ENCODE measurements around the gene ZRANB1. TPM values are rescaled to one million over a fixed set of nuclear protein-coding genes. Genes with fewer than 3 reads are reported as not detected.

ZRANB1 gene
- total RNA-seq, 1 experiment from 2014 or later = 18.4 TPM

- peak; percentile 36 for DNase-seq
- H3K36me3 ChIP-seq (replicated peaks; ENCODE audit: control insufficient read depth, insufficient read depth, low read length) = peaks cover 62% of the 10 kb centered on the region
Measured at GRCh38 chr10:124998624-124999291, 56.8 kb downstream of the ZRANB1 start.

DNA sequence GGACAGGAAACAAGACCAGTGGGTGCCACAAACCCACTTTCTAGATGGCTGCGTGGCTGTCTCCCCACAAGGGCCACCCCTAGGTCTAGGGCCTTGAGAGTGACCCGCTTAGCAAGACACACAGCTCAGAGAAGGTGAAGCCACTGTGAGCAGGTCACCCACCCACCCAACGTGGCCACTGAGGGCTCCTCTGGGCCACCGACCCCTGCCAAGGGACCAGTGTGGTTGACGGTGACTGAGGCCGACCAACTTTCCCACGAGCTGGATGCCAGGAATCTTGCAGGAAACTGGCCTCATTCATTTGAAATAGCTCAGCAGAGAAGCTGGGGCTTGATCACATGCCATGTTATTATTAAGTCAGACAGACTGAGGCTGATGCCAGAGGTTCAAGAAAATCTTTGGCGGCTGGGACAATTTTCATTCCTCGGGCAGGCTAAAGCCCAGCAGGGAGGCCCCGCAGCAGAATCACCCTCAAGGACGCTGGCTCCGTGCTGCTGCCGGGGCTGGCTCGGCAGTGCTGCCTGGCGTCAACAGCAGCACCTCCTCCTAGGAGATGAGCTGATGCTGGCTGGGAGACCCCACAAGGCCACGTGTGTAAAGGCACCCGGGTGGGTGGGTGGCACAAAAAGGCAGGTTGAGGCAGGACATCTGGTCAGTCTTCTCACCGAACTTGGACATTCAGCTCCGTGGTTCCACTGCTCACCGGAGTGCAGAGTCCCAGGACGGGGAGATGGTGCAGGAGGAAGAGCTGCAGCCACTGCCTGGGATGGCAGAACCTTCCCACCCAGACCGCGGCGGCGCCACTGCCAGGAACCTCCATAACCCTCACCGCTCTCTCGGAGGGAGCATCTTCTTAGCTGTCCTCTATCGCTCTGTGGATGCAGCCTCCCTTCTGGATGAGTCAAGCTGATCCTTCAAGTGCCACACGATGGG, 57.8 kb downstream of the ZRANB1 start:
- DNase-seq = peak; percentile 51
- H3K27me3 ChIP-seq (ENCODE audit: control insufficient read depth, insufficient read depth, low read length) = no peaks in the 10 kb centered on the region
- H3K4me3 ChIP-seq (ENCODE audit: insufficient read depth, low read depth, low read length) = no peak overlapping the region
- peaks cover 54% of the 10 kb centered on the region for H3K36me3 ChIP-seq (replicated peaks; ENCODE audit: control insufficient read depth, insufficient read depth, low read length)

More at GRCh38 chr10:124998624-124999291, 56.8 kb downstream of the ZRANB1 start:
- H3K4me3 ChIP-seq (ENCODE audit: insufficient read depth, low read depth, low read length) = no peak overlapping the region
- no peaks in the 10 kb centered on the region for H3K27me3 ChIP-seq (ENCODE audit: control insufficient read depth, insufficient read depth, low read length)

DNA sequence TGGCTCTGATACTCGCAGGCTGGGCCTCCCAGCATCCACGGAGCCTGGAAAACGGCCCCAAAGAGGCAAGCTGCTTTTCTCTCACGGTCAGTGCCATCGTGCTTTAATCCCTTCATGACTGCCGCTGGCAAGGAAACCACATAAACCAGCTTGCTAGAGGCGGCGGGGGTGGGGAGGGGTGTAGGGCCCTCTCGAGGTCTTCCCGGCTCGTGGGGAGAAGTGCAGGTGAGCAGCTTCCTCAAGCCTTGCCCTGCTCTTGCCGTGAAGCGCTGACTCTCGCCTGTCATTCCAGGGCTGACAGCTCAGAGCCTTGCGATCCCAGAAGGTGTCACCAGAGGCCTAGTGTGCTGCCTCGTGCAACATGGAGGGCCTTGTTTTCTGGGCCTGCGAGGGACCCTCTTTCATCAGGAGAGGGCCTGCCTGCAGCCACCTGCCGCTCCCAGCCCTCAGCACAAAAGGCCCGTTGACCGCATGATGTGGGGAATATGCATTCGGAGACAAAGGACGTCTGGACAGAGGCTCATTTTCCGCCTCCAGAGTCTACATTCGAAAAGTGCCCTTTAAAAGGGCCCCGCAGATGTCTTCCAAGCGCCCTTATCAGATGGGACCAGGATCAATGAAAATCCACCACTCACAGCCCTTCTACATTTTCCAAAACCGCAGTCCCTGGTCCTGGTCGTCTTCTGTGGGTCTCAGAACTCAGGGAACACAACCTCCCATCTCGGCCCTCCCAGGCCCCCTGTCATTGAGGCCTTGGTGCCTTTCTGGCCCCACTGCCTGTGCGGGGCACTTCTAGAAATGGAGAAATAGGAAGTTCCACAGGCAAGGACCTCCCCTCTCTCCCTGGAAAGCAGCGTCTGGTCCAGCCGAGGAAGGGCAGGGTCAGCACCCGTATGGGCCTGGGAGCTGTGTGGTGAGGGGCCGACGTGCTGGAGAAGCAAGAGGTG, 58.7 kb downstream of the ZRANB1 start:
- no peak overlapping the region for H3K4me3 ChIP-seq (ENCODE audit: insufficient read depth, low read depth, low read length)
- H3K36me3 ChIP-seq (replicated peaks; ENCODE audit: control insufficient read depth, insufficient read depth, low read length) = peaks cover 50% of the 10 kb centered on the region
- H3K27me3 ChIP-seq (ENCODE audit: control insufficient read depth, insufficient read depth, low read length) = no peaks in the 10 kb centered on the region
- DNase-seq = peak; percentile 76

DNA sequence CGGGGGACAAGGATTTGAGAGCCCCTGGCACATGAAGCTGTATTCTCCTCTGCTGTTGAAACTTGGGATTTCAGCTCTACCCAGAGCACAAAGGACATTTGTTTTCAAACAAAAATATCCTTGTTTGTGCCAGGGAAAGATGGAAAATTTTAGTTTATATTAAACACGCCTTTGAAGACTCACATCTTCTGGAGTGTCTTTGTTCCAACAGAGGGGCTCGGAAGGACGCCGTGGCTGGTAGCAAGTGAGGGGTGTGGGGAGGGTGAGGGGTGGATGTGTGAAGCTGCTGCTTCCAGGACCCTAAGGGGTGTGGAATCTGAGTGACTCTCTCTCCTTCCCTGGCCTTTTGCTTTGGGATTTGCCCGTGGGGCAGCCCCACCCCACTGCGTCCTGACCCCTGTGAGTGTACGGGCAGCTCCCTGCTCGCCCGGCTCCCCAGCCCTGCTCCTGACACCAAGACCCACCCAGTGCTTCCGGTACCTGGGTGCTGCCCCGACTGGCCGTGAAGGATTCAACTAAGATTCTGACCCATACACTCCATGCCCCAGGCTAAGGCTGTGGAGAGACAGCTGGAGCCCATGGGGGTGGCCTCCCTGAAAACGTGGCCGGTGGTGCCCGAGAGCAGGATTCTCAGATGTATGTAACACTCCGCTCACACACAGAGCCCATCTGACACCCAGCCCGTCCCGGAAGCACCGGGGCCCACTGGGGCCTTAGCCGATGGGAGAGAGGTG, 59.6 kb downstream of the ZRANB1 start:
- DNase-seq = peak; percentile 43
- Histone ChIP-seq H3K27me3 (ENCODE audit: control insufficient read depth, insufficient read depth, low read length) (no peaks in the 10 kb centered on the region), H3K36me3 (replicated peaks; ENCODE audit: control insufficient read depth, insufficient read depth, low read length) (peaks cover 55% of the 10 kb centered on the region), H3K4me3 (ENCODE audit: insufficient read depth, low read depth, low read length) (no peak overlapping the region)

- Histone ChIP-seq H3K4me3 (ENCODE audit: insufficient read depth, low read depth, low read length) (no peak overlapping the region), H3K27me3 (ENCODE audit: control insufficient read depth, insufficient read depth, low read length) (no peaks in the 10 kb centered on the region), H3K36me3 (replicated peaks; ENCODE audit: control insufficient read depth, insufficient read depth, low read length) (peaks cover 53% of the 10 kb centered on the region)
- peak; percentile 46 for DNase-seq
Measured at GRCh38 chr10:125002047-125002422, 60.1 kb downstream of the ZRANB1 start.

DNA sequence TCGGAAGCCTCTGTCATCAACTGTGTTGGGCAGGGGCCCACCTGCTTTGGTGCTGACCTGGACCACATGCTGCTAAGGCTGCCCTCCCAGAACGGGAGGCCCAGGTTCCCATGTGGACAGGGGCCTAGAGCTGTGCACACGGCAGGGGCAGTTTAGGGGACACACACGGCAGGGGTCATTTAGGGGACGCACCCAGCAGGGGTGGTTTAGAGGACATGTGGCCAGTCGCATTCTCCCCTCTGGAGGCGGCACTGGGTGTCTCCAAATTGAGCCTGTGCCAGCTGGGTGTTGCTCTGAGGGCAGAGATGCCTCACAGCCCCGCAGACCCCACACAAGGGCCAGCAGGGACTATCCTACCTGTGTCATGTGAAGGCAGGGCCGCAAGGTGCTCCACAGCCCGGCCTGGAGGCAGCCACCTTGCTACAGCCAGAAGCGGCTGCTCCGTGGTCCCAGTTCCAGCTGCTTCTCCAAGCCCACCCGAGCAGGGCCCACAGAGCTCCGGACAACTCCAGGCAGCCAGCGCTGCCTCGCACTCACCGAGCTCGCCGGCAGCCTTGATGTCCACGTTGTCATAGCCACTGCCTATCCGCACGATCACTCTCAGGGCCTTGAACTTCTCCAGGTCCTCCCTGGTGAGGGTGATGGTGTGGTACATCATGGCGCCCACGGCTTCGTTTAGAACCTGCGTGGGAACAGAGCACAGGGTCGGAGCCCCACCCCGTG, 60.7 kb downstream of the ZRANB1 start:
- H3K27me3 ChIP-seq (ENCODE audit: control insufficient read depth, insufficient read depth, low read length) = no peaks in the 10 kb centered on the region
- DNase-seq = peak; percentile 51
- H3K36me3 ChIP-seq (replicated peaks; ENCODE audit: control insufficient read depth, insufficient read depth, low read length) = peaks cover 47% of the 10 kb centered on the region

GRCh38 chr10:125003146-125003900, 61.4 kb downstream of the ZRANB1 start:
- DNase-seq = peak; percentile 68
- Histone ChIP-seq H3K4me3 (ENCODE audit: insufficient read depth, low read depth, low read length) (no peak overlapping the region), H3K27me3 (ENCODE audit: control insufficient read depth, insufficient read depth, low read length) (no peaks in the 10 kb centered on the region), H3K36me3 (replicated peaks; ENCODE audit: control insufficient read depth, insufficient read depth, low read length) (peaks cover 44% of the 10 kb centered on the region)

More for the DNA sequence above, 60.7 kb downstream of the ZRANB1 start:
- no peak overlapping the region for H3K4me3 ChIP-seq (ENCODE audit: insufficient read depth, low read depth, low read length)

GRCh38 chr10:125003901-125004467, 62.1 kb downstream of the ZRANB1 start:
- no peaks in the 10 kb centered on the region for H3K27me3 ChIP-seq (ENCODE audit: control insufficient read depth, insufficient read depth, low read length)
- DNase-seq = peak; percentile 67
- no peak overlapping the region for H3K4me3 ChIP-seq (ENCODE audit: insufficient read depth, low read depth, low read length)
- peaks cover 38% of the 10 kb centered on the region for H3K36me3 ChIP-seq (replicated peaks; ENCODE audit: control insufficient read depth, insufficient read depth, low read length)

- H3K4me3 ChIP-seq (ENCODE audit: insufficient read depth, low read depth, low read length) = no peak overlapping the region
- peak; percentile 65 for DNase-seq
- peaks cover 32% of the 10 kb centered on the region for H3K36me3 ChIP-seq (replicated peaks; ENCODE audit: control insufficient read depth, insufficient read depth, low read length)
- H3K27me3 ChIP-seq (ENCODE audit: control insufficient read depth, insufficient read depth, low read length) = no peaks in the 10 kb centered on the region
Measured at GRCh38 chr10:125004571-125005311, 62.8 kb downstream of the ZRANB1 start.

DNA sequence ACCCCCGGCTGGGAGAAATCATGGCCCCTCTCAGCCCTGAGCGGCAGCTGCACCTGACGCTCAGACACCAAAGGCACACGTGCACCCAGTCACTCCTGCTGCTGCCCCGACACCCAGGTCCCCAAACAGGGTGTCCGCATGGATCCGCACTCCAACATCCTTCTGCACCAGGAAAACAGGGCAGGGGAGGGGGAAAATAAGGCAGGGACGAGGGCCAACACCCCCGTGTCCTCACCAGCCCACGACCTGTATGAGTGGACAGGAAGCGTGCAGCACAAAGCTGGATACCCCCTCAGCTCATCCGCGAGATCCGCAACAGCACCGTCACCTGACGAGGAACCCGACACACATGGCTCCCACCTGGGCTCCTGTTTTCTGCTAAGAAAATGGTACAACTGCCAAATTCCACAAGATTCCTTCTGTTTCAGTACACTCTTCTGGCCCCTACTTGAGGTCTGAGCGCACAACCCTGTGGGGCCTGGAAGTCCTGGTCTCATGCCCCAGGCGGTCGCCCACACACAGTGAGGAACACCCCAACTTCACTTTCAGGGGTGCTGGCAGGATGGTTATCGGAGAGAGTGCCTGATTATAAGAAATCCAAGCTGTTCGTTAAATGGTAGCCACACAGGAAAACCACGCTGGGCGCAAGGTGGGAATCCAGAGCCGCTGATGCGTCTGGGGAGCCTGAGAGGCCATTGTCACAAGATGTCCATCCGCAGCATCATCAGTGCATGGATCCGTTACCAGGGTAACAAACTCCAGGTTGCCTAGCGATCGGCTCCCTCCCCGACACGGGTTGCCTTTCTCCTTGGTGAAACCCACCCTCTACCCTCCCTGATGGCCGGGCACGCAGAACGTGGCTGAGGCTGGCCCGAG, 63.6 kb downstream of the ZRANB1 start:
- no peak for DNase-seq
- peaks cover 24% of the 10 kb centered on the region for H3K36me3 ChIP-seq (replicated peaks; ENCODE audit: control insufficient read depth, insufficient read depth, low read length)
- H3K27me3 ChIP-seq (ENCODE audit: control insufficient read depth, insufficient read depth, low read length) = no peaks in the 10 kb centered on the region
- H3K4me3 ChIP-seq (ENCODE audit: insufficient read depth, low read depth, low read length) = no peak overlapping the region

- Histone ChIP-seq H3K36me3 (replicated peaks; ENCODE audit: control insufficient read depth, insufficient read depth, low read length) (peaks cover 18% of the 10 kb centered on the region), H3K27me3 (ENCODE audit: control insufficient read depth, insufficient read depth, low read length) (no peaks in the 10 kb centered on the region), H3K4me3 (ENCODE audit: insufficient read depth, low read depth, low read length) (no peak overlapping the region)
- no peak for DNase-seq
Measured at GRCh38 chr10:125006188-125006680, 64.3 kb downstream of the ZRANB1 start.

Measured in H7 (cell line).